LHCN-M2 (cell line): ENCODE measurements around the gene SRXN1. TPM values are rescaled to one million over a fixed set of nuclear protein-coding genes. Genes with fewer than 3 reads are reported as not detected.
A peak's percentile ranks its signal among the peaks of the same experiment; 100 is the strongest.

ENCODE experiments used
- DNase-seq: peaks from one replicate; pipeline ENCODE4 v3.0.0-alpha.2; 2012; ENCODE audit warnings: low read depth
- total RNA-seq: library from RNA; depleted of rRNA; stranded (reverse); fragments of >200 nt; gene quantifications from 2 replicates; pipeline ENCODE4 v1.2.3, GENCODE V29; 2014

Gene SRXN1
- total RNA-seq, 1 experiment from 2014 or later: 57.6 TPM

DNA sequence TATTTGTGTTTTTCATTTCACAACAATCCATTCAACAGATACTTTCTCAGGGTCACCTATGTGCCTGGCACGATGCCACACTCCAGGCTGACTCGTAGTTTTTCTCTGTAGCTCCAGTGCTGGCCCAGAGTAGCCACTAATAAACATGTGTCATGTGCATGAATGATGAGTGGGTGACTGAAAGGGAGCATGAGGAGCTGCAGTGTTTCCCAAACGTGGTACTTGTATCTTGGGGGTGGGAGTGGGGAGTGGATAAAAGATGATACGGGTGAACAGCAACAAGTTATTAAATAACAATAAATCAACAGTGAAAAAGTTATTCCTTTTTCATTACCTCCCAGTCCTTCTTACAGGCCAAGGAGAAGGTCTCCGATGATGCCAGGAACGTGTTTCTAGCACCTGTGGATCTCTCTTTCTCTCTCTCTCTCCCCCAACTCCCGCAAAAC, 17.1 kb downstream of the SRXN1 start:
- no peak for DNase-seq

DNA sequence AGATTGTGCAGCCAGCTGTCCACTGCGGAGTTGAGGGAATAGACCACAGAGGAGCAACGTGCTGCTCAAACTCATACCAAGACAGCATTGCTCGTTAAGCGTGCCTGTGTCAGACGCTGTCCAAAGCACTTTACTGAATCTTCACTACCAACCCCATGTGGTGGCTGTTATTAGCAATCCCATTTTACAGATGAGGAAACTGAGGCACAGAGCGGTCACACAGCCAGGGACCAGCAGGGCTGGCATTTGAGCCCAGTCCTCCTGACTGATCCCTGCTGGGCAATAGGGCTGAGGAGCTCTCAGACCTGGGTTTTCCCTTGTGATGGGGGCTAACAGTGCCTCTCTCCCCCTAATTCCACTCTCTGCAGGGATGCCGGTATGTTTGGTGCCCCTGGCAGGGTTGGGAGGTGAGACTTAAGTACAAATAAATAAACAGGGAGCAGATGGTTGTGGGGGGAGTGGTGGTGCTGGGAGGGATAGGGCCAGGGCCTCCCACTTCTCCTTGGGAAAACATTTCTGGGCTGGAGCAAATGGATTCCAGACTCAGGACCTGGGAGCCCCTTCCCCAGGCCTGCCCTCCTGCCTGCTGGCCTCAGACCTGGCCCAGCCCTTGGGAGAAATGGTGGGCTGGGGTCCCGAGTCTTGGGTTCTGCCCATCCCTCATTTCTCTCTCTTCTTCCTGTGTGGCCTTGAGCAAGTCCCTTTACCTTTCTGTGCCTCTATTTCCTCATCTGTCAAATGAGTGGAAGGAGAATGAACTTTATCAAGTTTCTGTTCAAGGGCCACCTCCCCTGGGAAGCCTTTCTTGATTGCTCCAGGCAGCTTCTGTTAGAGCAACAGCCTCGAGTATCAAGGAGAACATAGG, 17.7 kb downstream of the SRXN1 start:
- no peak for DNase-seq

DNA sequence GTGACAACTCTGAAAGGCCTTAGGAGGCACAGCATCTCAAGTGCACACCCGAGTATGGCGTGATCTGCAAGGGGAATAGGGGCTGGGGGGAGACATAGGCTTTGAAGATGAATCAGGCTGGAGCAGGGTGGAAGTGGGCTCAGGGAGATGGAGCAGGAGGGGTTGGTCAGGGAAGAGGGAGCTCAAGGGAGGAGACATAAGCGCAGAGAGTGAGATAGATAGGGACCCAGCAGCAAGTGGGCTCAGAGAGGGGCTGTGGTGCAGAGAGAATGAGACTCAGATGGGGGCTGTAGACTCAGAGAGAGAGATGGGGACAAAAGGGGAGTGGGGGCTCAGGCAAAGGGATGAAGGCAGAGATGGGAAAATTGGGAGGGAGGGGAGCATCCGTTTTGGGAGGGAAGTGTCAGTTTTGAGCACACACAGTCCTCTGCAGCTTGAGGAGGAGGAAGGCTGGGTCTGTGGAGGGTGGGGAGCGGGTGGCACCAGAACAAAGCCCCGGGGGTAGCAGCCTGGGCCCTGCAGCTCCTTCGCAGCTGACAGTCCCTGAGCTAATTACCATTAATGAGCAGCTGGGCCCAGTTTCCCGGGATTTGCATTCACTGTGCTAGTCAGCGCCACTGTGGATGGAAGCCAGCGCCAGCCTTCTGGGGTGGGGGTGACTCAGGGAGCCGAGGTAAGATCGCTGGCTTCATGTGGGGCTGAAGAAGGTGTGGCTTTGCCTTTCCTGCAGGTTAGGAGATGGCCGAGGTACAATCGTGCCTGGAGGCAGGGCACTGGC, 18.7 kb downstream of the SRXN1 start:
- no peak for DNase-seq

DNA sequence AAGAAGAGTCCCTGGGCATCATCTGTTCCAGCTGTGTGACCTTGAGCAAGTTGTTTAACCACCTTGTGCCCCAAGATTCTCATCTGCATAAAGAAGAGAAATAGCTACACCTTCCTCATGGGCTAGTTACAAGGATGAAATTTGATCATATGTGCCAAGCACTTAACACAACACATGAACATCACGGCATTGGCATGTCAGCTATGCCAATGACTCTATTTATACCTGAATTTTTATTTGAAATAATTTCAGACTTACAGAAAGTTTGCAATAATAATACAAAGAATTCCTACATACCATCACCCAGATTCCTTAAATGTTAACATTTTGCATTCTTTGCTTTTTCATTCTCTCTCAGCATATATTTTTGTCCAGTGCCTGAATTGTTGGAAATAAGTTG, 21.9 kb downstream of the SRXN1 start:
- no peak for DNase-seq

DNA sequence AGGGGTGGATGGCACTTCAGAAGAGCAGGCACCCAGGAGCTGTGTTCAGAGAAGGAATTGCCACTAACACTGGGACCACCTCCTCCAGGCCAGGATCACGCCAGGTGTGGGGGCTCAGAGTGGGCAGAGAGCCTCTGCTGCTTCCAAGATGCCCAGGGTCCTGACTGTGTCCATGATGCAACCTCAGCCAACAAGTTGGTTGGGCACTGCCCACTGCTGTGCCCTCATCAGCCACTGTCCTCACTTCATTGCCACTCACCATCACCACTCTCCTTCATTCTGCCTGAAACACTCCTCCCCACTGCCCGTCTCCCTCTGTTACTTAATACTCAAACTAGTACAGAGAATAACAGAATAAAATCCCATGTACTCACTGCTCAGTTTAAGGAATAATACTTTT, 26.4 kb downstream of the SRXN1 start:
- DNase-seq: no peak

DNA sequence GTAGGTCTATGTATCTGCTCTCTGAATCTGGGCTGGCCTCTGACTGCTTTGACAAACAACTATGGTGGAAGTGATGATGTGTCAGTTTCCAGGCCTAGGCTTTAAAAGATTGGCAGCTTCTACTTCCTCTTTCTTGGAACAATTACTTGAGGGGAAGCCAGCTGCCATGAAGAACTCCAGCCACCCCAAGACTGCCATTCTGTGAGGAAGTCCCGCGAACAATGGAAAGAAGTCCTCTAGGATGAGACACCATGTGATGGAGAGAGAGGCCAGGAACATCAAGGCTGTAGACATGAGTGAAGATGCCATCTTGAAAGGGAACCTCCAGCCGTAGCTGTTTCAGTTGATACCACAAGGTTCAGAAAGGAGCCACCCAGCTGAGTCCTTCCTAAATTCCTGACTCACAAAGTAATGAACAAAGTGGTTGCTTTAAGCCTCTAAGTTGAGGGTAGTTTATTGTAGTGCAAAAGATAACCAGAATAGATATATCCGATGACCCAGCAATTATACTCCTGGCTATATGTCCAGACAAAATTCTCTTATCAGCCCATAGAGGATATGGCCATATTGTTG, 27.6 kb downstream of the SRXN1 start:
- no peak for DNase-seq

DNA sequence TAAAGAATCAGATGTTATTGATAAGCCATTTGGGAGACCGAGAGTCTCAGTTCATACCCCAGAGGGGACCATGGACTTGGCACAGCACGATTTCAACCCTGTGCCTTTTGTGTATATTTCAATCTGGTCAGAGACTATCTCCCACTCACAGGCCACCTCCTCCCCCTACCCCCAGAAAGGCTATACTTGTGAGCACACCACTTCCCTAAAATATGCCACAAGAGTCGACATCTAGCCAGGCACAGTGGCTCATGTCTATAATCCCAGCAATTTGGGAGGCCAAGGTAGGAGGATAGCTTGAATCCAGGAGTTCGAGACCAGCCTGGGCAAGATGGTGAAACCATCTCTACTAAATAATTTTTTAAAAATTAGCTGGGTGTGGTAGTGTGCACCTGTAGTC, 29.3 kb downstream of the SRXN1 start:
- no peak for DNase-seq

DNA sequence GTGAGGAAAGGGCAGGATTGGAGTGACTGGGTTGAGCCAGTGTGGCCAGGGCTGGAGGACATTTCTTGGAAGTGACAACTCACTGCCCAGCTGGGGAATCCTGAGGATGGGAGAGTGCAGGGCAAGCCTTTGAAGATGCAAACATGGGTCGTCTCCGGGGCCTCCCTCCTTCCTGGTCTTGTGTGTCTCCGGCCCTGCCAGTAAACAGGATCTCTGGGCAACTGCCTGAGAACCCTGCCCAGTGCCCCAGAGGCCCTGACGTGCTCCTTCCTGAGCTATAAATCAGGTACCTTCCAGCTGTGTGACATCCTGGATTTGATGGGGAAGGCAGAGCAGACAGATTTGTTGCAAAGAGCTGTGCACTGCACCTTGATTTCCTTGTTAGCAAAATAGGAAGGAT, 30.0 kb downstream of the SRXN1 start:
- DNase-seq: no peak

DNA sequence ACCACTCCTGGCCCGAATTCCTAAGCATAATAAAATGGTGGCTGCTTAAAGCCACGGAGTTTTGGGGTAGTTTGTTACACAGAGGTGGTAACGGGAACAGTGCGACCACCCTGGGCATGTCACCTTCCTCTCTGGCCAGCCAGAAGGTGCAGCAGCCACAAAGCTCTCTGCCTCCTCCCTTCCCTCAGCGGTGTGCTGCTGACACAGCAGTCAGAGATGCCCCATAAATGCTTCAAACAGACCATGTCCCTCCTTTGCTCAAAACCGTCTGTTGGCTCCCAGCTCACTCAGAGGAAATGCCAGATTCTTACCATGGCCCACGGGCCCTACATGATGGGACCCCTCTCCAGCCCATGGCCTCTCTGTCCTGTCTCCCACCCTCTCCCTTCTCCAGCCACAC, 30.8 kb downstream of the SRXN1 start:
- no peak for DNase-seq

DNA sequence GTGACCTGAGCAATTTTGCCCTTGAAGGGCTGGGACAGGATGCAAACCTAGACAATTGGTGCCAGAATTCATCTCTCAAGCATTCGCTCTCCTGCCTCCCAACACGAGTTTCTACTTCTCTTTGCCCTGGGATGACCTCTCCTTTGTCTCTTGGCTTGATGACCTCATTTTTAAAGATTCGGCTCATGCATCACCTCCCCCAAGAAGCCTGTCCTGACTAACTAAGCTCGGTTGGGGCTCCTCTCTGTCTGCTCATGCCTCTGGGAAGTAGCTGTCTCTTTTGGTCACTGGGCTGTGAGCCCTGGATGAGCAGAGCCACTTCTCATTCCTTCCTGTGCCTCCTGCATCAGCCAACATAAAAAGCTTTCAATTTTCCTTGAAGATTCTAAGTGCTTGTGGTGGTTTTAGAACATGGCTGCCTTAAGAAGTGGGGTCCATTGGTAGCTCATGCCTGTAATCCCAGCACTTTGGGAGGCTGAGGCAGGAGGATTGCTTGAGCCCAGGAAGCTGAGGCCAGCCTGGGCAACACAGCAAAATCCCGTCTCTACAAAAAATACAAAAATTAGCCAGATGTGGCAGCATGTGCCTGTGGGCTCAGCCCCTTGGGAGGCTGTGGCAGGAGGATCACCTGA, 31.8 kb downstream of the SRXN1 start:
- peak; percentile 9 for DNase-seq

DNA sequence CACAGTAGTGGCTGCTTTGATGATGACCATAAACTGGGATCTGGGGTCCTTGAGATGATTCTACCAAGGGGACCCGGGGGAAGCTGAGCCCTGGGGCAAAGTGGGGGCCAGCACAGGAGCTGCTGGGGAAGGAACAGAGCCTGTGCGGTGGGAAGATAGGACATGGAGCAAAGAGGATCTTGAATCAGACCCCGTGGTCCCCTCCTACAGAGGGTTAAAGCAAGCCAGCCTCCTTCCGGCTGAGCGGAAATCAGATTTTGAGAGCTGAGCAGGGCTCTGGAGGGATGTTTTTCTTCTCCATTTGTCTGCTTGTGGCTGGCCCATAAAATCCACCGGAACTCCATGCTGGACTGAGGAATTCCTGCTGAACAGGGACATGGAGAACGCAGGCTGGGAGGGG, 32.8 kb downstream of the SRXN1 start:
- no peak for DNase-seq

DNA sequence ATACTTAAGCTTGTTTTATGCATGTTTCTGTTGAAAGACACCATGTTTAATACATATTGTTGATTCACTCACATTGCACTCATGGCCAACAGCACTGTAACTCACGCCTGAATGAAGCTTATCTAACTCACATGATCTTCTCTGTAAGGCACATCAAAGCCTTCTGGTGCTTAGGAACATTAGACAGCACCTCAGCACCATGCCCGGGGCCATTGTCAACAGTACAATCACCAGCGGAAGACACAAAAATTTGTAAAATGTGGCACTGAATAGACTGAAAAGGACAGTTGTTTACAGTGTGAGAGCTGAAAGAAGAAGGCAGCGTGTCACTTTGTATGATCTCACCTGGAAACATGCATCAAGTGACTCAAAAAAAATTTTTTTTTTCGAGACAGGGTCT, 34.0 kb downstream of the SRXN1 start:
- no peak for DNase-seq

DNA sequence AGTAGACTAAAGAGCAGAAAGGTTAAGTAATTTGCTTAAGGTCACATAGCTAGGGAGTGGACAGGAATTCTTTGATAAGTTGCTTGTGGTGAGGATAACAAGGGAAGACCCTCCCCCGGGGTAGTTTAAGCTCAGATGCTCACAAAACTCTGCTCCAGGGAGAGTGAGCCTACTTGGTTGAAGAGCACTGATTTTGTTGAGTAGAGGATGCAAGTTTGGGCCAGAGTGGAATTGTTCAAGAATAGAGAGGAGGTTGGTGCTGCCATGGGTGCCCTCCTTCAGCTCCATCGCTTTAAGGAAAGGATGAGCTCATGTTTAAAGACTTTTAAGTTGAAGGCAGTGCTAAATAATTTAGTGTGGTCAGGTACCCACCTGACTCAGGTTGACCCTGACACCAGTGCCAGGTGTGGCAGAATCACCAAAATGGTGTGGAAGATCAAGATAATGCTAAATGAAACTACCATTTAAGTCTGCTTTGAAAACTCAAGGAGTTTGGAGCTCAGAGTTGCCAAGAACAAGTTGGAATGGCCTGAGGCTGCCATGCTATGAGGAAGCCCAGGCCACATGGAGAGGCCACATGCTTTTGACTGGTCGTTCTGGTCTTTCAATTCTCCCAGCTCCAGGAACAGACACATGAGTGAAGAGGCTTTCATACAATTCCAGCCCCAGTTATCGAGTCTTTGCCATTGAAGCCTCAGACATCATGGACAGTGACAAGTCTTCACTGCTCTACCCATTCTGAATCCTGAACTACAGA, 34.9 kb downstream of the SRXN1 start:
- DNase-seq: no peak

DNA sequence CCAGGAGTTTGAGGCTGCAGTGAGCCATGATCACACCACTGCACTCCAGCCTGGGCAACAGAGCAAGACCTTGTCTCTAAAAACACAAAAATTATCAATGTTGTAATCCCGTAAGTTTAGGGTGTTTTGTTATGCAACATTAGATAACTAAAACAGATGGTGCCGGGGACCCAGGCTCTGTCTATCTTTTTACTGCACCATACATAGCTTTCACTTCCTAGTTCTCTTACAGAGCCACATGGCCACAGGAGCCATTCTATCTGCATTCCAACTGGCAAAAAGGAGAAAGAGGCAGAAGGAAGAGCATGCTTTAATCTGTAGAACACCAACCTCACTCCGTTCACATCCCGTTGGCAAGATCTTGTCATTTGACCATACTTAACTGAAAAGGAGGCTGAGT, 37.5 kb downstream of the SRXN1 start:
- no peak for DNase-seq

DNA sequence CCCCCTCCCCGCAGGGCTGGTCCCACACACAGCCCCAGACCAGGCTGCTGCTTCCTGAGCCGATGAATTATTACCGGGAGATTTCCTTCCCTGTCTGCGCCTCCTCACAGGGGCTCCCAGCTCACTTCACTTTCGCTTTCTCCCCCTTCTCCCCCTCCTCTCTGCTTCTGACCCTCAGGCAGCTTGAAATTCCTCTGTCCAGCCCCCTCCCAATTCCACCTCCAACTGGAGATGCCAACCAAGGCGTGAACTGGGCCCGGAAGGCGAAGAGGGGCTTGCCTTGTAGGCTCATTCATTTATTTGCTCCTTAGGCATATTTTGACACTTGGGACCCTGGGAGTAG, 41.2 kb downstream of the SRXN1 start:
- no peak for DNase-seq

DNA sequence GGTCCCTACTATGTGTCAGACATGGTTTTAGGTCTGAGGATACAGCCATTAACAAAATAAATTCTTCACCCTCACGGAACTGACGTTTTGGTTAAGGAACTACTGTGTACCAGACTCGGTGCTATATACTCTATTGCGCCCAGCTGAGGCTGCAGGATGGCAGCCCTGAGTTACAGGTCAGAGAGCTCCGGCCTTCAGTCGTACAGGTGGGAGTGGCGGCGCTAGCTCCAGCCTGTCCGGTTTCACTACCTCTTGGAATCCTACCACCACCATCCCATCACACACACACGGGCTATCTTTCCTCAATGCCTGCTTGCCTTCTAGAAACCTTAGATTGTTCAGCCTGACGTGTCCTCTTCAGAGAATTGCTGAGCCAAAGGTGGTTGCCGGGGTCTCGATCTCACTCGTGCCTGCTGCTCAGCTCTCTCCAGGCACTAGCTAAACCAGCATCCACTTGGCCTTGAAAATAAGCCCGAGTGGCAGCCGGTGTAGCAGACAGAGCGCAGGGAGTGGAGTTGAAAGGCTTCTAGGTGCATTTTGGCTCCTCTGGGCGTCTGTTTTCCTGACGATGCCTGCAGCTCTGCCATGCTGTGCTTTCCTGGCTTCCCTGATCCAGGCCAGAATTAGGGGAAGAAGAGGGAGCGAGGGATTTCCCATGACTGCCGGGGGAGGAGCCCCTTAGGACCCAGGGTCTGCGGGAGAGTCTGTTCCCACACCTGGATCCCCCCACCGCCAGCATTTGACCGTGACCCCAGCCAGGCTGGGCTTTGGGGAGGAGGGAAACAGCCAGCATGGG, 41.8 kb downstream of the SRXN1 start:
- DNase-seq: no peak

DNA sequence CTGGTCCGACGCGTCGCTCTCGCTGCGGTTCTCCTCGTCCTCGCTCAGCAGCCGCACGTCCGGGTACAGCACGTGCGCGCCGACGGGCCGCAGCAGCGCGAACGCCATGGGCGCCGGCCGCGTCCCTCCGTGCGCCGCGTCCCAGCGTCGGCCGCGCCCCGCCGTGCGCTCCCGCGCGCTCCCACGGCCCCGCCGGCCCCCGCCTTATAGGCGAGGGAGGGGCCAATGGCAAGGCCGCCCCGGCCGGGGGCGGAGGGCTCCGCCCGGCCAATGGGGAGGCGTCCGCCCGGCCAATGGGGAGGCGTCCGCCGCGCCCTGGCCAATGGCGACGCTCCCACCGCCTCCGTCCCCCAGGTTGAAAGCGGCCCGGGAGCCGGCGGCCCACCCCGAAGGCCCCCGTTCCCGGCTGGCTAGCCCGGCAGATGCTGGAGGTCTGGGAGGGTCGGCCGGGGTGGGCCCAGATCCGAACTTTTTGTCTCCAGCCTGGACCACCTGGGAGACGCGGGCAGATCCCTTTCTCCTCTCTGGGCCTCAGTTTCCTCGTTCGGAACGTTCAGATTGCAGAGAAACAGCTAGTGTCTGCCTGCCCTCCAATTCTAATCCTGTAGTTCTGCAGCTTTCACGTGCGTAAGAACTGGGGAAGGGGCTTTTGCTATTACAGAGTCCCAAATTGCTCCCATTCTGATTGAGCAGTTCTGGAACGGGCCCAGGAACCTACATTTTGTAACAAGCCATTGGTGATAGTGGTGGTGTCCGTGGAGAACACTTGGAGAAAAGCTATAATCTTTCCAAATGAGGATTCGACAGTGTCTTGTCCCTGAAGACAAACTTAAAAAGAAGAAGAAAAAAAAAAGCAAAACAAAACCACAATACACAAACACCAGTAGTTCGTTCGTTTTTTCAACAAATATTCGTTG, 42.6 kb downstream of the SRXN1 start, which contains the start of gene TCF15:
Gene TCF15 (minus strand): TSS at position 180 of the 917 bp plus-strand sequence. CDS start 72 bp downstream, at position 108.
- no peak for DNase-seq

DNA sequence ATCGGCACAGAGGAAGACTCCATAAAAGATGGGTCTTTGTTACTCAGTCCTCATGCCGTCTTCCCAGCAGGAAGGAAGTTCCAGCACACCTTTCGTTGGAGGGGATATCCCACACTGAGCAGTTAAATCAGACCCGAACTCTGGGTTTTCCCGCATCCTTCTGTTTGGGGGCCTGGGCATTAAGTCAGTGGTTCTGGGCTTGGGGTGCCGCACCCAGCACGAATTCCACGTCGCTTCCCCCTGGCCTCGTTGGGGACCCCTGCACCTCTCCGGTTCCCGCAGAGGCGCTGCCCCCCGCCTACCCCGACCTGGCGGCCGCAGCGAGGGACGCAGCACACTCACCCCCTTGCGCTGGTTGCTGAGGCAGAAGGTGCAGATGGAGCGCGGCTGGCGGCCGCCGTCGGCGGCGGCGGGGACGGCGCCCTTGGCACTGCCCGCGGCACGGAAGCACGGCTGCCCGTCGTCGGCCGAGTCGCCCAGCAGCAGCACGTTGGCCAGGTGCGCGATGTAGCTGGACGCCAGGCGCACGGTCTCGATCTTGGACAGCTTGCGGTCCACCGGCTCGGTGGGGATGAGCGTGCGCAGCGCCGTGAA, 43.5 kb downstream of the SRXN1 start:
- no peak for DNase-seq

DNA sequence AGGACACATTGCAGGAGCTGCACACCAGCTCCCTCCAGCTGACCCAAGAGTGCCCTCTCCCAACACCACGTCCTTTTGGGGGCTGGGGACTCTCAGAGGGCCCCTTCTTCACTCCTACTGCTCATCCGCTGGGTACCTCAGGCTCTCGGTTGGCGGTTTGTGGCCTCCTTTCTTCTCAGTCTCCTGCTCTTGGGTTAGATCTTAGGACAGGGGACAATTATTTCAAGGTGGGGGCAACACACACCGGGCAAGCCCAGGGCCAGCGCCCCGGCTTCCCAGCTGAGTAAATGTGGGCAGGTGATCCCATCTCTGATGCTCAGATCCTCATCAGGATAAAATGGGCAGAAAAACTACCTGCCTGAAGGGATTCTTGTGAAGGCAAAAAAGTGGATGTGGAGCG, 44.0 kb downstream of the SRXN1 start:
- no peak for DNase-seq
